HepG2 (cell line): Measurements from ENCODE around the gene LDLR. TPM values are rescaled to one million over a fixed set of nuclear protein-coding genes. Genes with fewer than 3 reads are reported as not detected.

Source experiments
- ATAC-seq: fragments of 200-7000 bp; cut with Tn5 transposase; 3 replicates; pipeline ENCODE4 v1.9.1; 2020; ENCODE audit warnings: mild to moderate bottlenecking, moderate library complexity
- BruUV-seq: library from RNA; stranded (reverse); fragments of 400-500 nt; replicated peaks from 2 replicates; lab custom pipeline; 2021; lab: Mats Ljungman, UMichigan
- CTCF ChIA-PET: fragments of 300-600 bp; formaldehyde crosslinking; extraction: SDS; loops from one replicate; lab custom pipeline; 2021; ENCODE audit warnings: low total read pairs, inconsistent platforms, low intra/inter-chr PET ratio; lab: Yijun Ruan, JAX
- POLR2A ChIA-PET: fragments of 350-600 bp; sonication (Branson Sonifier 250); formaldehyde crosslinking; loops from one replicate; lab custom pipeline; 2020; ENCODE audit warnings: antibody characterized with exemption, inconsistent platforms; lab: Yijun Ruan, JAX
- DNase-seq: peaks from one replicate; pipeline ENCODE4 v3.0.0-alpha.2; 2015; ENCODE audit warnings: low spot score
- FAIRE-seq: peaks from 3 replicates; lab custom pipeline; 2011; peaks lifted over from hg19 to GRCh38; lab: Jason Lieb, UNC
- H2AFZ ChIP-seq: one replicate; pipeline ENCODE4 v1.6.1; 2011; ENCODE audit warnings: low read length, inconsistent platforms
- H3K27ac ChIP-seq: fragments of 300-600 bp; 3 replicates; pipeline ENCODE4 v1.8.0; 2011; ENCODE audit warnings: mixed run types, mild to moderate bottlenecking, mixed read lengths, low read length, inconsistent platforms; ENCODE audit not compliant: insufficient read depth; ENCODE audit errors: extremely low read length
- H3K27me3 ChIP-seq, 2 experiments: fragments of 200-600 bp in 1 of 2; 2 replicates in 1 of 2; 3 replicates in 1 of 2; pipeline versions ENCODE4 v1.6.0 to v1.8.0; 2011; ENCODE audit warnings: low read length in 2 of 2, mild to moderate bottlenecking in 2 of 2, moderate library complexity in 2 of 2, inconsistent platforms in 1 of 2; ENCODE audit not compliant: insufficient read depth in 2 of 2, control insufficient read depth in 1 of 2
- H3K36me3 ChIP-seq, 2 experiments: fragments of 200-600 bp in 1 of 2; replicated peaks in 1 of 2; 2 replicates in 1 of 2; 3 replicates in 1 of 2; pipeline versions ENCODE4 v1.5.1 to v1.8.0; 2011; ENCODE audit warnings: low read length in 2 of 2, inconsistent platforms in 1 of 2; ENCODE audit not compliant: insufficient read depth in 2 of 2, control insufficient read depth in 1 of 2
- H3K4me1 ChIP-seq: 2 replicates; pipeline ENCODE4 v1.5.1; 2012; ENCODE audit warnings: low read length, inconsistent platforms; ENCODE audit not compliant: insufficient read depth
- H3K4me2 ChIP-seq: 2 replicates; pipeline ENCODE4 v1.6.0; 2011; ENCODE audit warnings: low read depth, low read length, inconsistent platforms
- H3K4me3 ChIP-seq, 3 experiments: fragments of 200-600 bp in 1 of 3; sonication (generic), shearing (Covaris generic) in 1 of 3; replicated peaks in 1 of 3; 2 replicates each; pipeline ENCODE4 v1.5.1; 2011 to 2016; ENCODE audit warnings: low read length in 3 of 3, inconsistent platforms in 2 of 3, low read depth in 2 of 3, mild to moderate bottlenecking in 2 of 3, control low read depth in 1 of 3, mixed read lengths in 1 of 3; ENCODE audit not compliant: insufficient read depth in 1 of 3
- H3K79me2 ChIP-seq: one replicate; pipeline ENCODE4 v1.6.1; 2011; ENCODE audit warnings: low read length, inconsistent platforms; ENCODE audit not compliant: insufficient read depth
- H3K9ac ChIP-seq: 2 replicates; pipeline ENCODE4 v1.6.0; 2011; ENCODE audit warnings: mild to moderate bottlenecking, low read depth, low read length, inconsistent platforms; ENCODE audit not compliant: insufficient read depth
- H3K9me3 ChIP-seq: 2 replicates; pipeline ENCODE4 v1.5.1; 2012; ENCODE audit warnings: mild to moderate bottlenecking, low read length
- H4K20me1 ChIP-seq: 2 replicates; pipeline ENCODE4 v1.6.0; 2011; ENCODE audit warnings: inconsistent platforms, mild to moderate bottlenecking, low read length, moderate library complexity; ENCODE audit not compliant: insufficient read depth
- CCAR2 ChIP-seq: fragments of 200-400 bp; formaldehyde crosslinking; optimal IDR thresholded peaks from 2 replicates; pipeline ENCODE3; 2018; ENCODE audit warnings: low read depth, mild to moderate bottlenecking, low read length, moderate library complexity
- EZH2 ChIP-seq: conservative IDR thresholded peaks from 2 replicates; pipeline ENCODE4 v1.6.1; 2012; ENCODE audit warnings: mild to moderate bottlenecking, low read depth, low read length, moderate library complexity
- HDAC2 ChIP-seq: sonication (generic); formaldehyde crosslinking; IDR thresholded peaks from 2 replicates; pipeline ENCODE4 v1.4.0; 2020; ENCODE audit warnings: missing genetic modification reagents
- HNRNPL ChIP-seq: fragments of 200-400 bp; formaldehyde crosslinking; IDR thresholded peaks from 2 replicates; pipeline ENCODE4 v1.6.1; 2017; ENCODE audit warnings: mild to moderate bottlenecking, low read depth, low read length
- ISL2 ChIP-seq: sonication (generic); formaldehyde crosslinking; IDR thresholded peaks from 2 replicates; pipeline ENCODE4 v1.5.0; 2020; ENCODE audit warnings: missing genetic modification reagents
- POLR2A ChIP-seq, 2 experiments: IDR thresholded peaks; 2 replicates each; pipeline ENCODE4 v1.6.1; 2011; ENCODE audit warnings: low read depth in 2 of 2, low read length in 2 of 2, mild to moderate bottlenecking in 1 of 2, moderate library complexity in 1 of 2; ENCODE audit not compliant: insufficient read depth in 1 of 2
- SYNCRIP ChIP-seq: fragments of 200-400 bp; formaldehyde crosslinking; IDR thresholded peaks from 2 replicates; pipeline ENCODE4 v1.6.1; 2018; ENCODE audit warnings: mild to moderate bottlenecking, low read depth, low read length; ENCODE audit not compliant: insufficient read depth
- TRIM24 ChIP-seq: sonication (generic); formaldehyde crosslinking; IDR thresholded peaks from 2 replicates; pipeline ENCODE4 v1.8.0; 2022; ENCODE audit warnings: mild to moderate bottlenecking, missing genetic modification reagents
- ZBTB8A ChIP-seq: sonication (generic); formaldehyde crosslinking; IDR thresholded peaks from 2 replicates; pipeline ENCODE4 v1.4.0; 2020; ENCODE audit warnings: mild to moderate bottlenecking, low read depth, missing genetic modification reagents, borderline replicate concordance
- ZNF569 ChIP-seq: sonication (generic); formaldehyde crosslinking; IDR thresholded peaks from 2 replicates; pipeline ENCODE4 v1.5.0; 2020; ENCODE audit warnings: mild to moderate bottlenecking, missing genetic modification reagents, moderate library complexity, borderline replicate concordance
- ZNF746 ChIP-seq: sonication (generic); formaldehyde crosslinking; IDR thresholded peaks from 2 replicates; pipeline ENCODE4 v1.8.0; 2022; ENCODE audit warnings: mild to moderate bottlenecking, missing genetic modification reagents
- ZNF777 ChIP-seq: sonication (generic); formaldehyde crosslinking; IDR thresholded peaks from 2 replicates; pipeline ENCODE4 v1.4.0; 2020; ENCODE audit warnings: missing genetic modification reagents
- ZNF780A ChIP-seq: sonication (generic); formaldehyde crosslinking; IDR thresholded peaks from 2 replicates; pipeline ENCODE4 v1.8.0; 2022; ENCODE audit warnings: mild to moderate bottlenecking, missing genetic modification reagents, moderate library complexity
- ZNF792 ChIP-seq: IDR thresholded peaks from 2 replicates; pipeline ENCODE4 v1.6.1; 2016
- WGBS: methylation state at CpG from one replicate; pipeline ENCODE4 v1.1.6; 2017; ENCODE audit warnings: low lambda C conversion rate; 5-methylcytosine and 5-hydroxymethylcytosine counted together
- in situ Hi-C: cut with HindIII; loops from 2 replicates; pipeline ENCODE4 v1.10.0; 2017; ENCODE audit warnings: low pct_unique_long_range_greater_than_20kb; ENCODE audit not compliant: extremely low pct_ligation_motif_present
- intact Hi-C: fragments of 100-400 bp; cut with micrococcal nuclease; formaldehyde crosslinking; loops from one replicate; pipeline ENCODE4 v1.10.0; 2022; ENCODE audit not compliant: unreplicated experiment
- polyA plus RNA-seq, 8 experiments: library from polyadenylated mRNA; depleted of rRNA in 3 of 8; stranded (reverse) in 7 of 8; unstranded in 1 of 8; fragments of >200 nt; fragmentation: Illumina TruSeq in 4 of 8; extraction: Trizol in 4 of 8; gene quantifications; 2 replicates each; pipeline versions ENCODE4 v1.2.1 to v1.2.3, GENCODE V29; 2011 to 2016; ENCODE audit warnings: low read depth in 4 of 8, missing spikeins in 1 of 8, mixed read lengths in 1 of 8; ENCODE audit not compliant: insufficient read depth in 1 of 8
- total RNA-seq, 5 experiments: library from RNA; depleted of rRNA; stranded (reverse); fragments of >200 nt; fragmentation: Illumina TruSeq; extraction: Trizol; gene quantifications; 2 replicates each; pipeline ENCODE4 v1.2.3, GENCODE V29; 2016; ENCODE audit warnings: low read depth in 1 of 5
- TF ChIP-seq, protein P1 (sequence below): sonication (generic); formaldehyde crosslinking; IDR thresholded peaks from 2 replicates; pipeline ENCODE4 v1.9.0; 2021; ENCODE audit warnings: missing genetic modification reagents, mild to moderate bottlenecking, borderline replicate concordance
- TF ChIP-seq, protein P2 (sequence below): sonication (generic); formaldehyde crosslinking; IDR thresholded peaks from 2 replicates; pipeline ENCODE4 v1.5.0; 2020; ENCODE audit warnings: missing genetic modification reagents
- TF ChIP-seq, protein P3 (sequence below): sonication (generic); formaldehyde crosslinking; IDR thresholded peaks from 2 replicates; pipeline ENCODE4 v1.8.0; 2022; ENCODE audit warnings: missing genetic modification reagents, mild to moderate bottlenecking, borderline replicate concordance
- TF ChIP-seq, protein P4 (sequence below): sonication (generic); formaldehyde crosslinking; IDR thresholded peaks from 2 replicates; pipeline ENCODE4 v1.4.0; 2020; ENCODE audit warnings: missing genetic modification reagents, mild to moderate bottlenecking, borderline replicate concordance

LDLR gene
- total and polyA plus RNA-seq, 2 of the 13 experiments (the other 11 are each of a cell fraction or from before 2014, with no cell fraction given): 51.6 to 92.5 TPM

DNA sequence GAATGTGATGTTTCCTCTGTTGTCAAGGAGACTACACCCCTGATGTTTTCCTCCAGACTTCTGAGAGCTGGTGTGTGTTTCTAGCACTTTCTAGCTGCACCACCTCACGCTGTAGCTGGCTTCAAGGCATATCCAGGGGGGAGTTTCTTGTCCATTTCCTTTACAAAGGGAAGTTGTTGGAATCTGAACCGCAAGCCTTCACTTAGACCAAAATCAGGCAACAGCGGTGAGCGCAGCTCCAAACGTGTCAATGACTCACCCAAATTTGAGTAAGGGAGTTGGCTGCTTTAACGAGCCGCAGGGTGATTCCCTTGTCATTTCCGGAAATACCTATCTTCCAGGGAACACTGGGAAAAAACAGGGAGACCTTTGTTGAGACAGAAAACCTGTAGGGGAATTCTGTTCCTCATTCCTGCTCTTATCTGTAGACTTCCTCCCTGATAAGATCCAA is 2.5 kb downstream of the LDLR start:
- Histone ChIP-seq H3K4me3 (peak overlapping the region; percentile 93 to 94 (median 93)), H3K27me3 (no peaks in the 10 kb centered on the region; a peak in 1 of 5 replicates), H3K27ac (peak overlapping the region; percentile 100), H3K4me2 (peak overlapping the region; percentile 99), H3K79me2 (peaks cover 70% of the 10 kb centered on the region), H3K4me1 (peaks cover 68% of the 10 kb centered on the region), H3K9ac (peak overlapping the region; percentile 99), H4K20me1 (peaks cover 61% of the 10 kb centered on the region), H2AFZ (no peak overlapping the region), H3K36me3 (peaks cover 8 to 28% of the 10 kb centered on the region in 2 experiments; a peak in 4 of 5 replicates), H3K9me3 (no peaks in the 10 kb centered on the region)
- CTCF ChIA-PET: no interaction called here
- intact Hi-C loops (no loop called here), in situ Hi-C loops (no loop called here)
- 5% methylated on average over 8 of the region's 8 CpGs for WGBS
- POLR2A ChIA-PET: interaction anchor here (1.3 to 2.5 kb wide), 6 partner anchors 12 to 256 kb away, joined by 3 to 8 read pairs (median 4); partner anchors contain the start of gene TMED1
- DNase-seq (peak; percentile 94), ATAC-seq (no peak), FAIRE-seq (peak; percentile 87)
- BruUV-seq: no TSS peak
- no peak for TF ChIP-seq ZBTB8A (CRISPR knock-in tag)
- no peak for TF ChIP-seq ZNF780A
- no peak for TF ChIP-seq TRIM24 (CRISPR knock-in tag)
- TF ChIP-seq EZH2: no peak
- TF ChIP-seq, protein P1, sequence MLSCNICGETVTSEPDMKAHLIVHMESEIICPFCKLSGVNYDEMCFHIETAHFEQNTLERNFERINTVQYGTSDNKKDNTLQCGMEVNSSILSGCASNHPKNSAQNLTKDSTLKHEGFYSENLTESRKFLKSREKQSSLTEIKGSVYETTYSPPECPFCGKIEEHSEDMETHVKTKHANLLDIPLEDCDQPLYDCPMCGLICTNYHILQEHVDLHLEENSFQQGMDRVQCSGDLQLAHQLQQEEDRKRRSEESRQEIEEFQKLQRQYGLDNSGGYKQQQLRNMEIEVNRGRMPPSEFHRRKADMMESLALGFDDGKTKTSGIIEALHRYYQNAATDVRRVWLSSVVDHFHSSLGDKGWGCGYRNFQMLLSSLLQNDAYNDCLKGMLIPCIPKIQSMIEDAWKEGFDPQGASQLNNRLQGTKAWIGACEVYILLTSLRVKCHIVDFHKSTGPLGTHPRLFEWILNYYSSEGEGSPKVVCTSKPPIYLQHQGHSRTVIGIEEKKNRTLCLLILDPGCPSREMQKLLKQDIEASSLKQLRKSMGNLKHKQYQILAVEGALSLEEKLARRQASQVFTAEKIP (CRISPR knock-in tag): no peak
- no peak for TF ChIP-seq ZNF746 (CRISPR knock-in tag)
- TF ChIP-seq ZNF777: no peak
- TF ChIP-seq ZNF792 (CRISPR knock-in tag): no peak
- no peak for TF ChIP-seq CCAR2
- TF ChIP-seq ZNF569 (CRISPR knock-in tag): no peak
- TF ChIP-seq, protein P2, sequence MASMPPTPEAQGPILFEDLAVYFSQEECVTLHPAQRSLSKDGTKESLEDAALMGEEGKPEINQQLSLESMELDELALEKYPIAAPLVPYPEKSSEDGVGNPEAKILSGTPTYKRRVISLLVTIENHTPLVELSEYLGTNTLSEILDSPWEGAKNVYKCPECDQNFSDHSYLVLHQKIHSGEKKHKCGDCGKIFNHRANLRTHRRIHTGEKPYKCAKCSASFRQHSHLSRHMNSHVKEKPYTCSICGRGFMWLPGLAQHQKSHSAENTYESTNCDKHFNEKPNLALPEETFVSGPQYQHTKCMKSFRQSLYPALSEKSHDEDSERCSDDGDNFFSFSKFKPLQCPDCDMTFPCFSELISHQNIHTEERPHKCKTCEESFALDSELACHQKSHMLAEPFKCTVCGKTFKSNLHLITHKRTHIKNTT (CRISPR knock-in tag): no peak
- TF ChIP-seq, protein P3, sequence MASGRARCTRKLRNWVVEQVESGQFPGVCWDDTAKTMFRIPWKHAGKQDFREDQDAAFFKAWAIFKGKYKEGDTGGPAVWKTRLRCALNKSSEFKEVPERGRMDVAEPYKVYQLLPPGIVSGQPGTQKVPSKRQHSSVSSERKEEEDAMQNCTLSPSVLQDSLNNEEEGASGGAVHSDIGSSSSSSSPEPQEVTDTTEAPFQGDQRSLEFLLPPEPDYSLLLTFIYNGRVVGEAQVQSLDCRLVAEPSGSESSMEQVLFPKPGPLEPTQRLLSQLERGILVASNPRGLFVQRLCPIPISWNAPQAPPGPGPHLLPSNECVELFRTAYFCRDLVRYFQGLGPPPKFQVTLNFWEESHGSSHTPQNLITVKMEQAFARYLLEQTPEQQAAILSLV: no peak
- no peak for TF ChIP-seq HNRNPL
- 0 out of 2 replicates have a peak, but pooled peaks have one; percentile 12 for TF ChIP-seq HDAC2 (CRISPR knock-in tag)
- TF ChIP-seq SYNCRIP: no peak
- TF ChIP-seq, protein P4, sequence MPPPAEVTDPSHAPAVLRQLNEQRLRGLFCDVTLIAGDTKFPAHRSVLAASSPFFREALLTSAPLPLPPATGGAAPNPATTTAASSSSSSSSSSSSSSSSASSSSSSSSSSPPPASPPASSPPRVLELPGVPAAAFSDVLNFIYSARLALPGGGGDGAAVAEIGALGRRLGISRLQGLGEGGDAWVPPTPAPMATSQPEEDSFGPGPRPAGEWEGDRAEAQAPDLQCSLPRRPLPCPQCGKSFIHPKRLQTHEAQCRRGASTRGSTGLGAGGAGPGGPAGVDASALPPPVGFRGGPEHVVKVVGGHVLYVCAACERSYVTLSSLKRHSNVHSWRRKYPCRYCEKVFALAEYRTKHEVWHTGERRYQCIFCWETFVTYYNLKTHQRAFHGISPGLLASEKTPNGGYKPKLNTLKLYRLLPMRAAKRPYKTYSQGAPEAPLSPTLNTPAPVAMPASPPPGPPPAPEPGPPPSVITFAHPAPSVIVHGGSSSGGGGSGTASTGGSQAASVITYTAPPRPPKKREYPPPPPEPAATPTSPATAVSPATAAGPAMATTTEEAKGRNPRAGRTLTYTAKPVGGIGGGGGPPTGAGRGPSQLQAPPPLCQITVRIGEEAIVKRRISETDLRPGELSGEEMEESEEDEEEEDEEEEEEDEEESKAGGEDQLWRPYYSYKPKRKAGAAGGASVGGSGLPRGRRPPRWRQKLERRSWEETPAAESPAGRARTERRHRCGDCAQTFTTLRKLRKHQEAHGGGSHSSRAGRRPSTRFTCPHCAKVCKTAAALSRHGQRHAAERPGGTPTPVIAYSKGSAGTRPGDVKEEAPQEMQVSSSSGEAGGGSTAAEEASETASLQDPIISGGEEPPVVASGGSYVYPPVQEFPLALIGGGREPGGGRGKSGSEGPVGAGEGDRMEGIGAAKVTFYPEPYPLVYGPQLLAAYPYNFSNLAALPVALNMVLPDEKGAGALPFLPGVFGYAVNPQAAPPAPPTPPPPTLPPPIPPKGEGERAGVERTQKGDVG (CRISPR knock-in tag): no peak
- peak in 1 of 2 experiments; percentile 80; a peak in 1 of 4 replicates for TF ChIP-seq POLR2A (IDR thresholded peaks at IDR 0.05; ENCODE audit: insufficient read depth in 1 of 2, low read depth in 2 of 2, low read length in 2 of 2)
- peak; percentile 38; the same call in 1 of the 2 replicates for TF ChIP-seq ISL2 (CRISPR knock-in tag)
